Effector CD4-positive, alpha-beta T cell (primary cell): ENCODE measurements around the gene CDKN2B-AS1.

Source experiments
- DNase-seq: peaks from one replicate; pipeline ENCODE4 v3.0.0-alpha.2; 2020

The CDKN2B-AS1 gene

DNA sequence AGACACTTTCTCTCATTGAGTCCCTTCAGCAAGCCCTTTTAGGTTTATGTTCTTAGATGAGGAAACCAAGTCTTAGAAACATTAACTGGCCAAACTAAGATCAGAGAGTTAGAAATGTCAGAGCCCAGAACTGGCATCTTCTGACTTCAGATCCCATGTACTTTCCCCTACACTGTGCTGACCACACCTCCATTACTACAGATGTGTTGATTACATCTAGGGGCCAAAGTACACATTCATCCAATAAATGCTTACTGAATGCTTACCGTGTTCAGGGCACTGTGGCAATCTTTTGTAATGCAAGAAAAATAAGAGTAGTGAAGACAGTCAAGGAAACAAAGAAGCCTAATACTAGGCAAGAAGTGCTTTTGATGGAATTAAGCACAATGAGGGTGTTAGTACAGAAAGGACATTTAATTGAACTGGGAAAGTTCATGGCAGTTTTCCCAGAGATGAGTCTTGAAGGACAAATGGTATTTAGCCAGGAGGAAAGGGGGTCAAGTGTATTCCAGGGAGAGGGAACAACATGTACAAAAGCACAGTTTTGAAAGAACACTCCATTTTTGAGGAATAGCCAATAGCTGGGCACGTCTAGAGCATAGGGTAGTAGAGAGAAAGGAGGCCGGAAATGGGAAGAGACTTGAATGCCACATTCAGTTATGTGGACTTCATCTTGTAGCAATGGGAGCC, 104.2 kb downstream of the CDKN2B-AS1 start:
- no peak for DNase-seq

DNA sequence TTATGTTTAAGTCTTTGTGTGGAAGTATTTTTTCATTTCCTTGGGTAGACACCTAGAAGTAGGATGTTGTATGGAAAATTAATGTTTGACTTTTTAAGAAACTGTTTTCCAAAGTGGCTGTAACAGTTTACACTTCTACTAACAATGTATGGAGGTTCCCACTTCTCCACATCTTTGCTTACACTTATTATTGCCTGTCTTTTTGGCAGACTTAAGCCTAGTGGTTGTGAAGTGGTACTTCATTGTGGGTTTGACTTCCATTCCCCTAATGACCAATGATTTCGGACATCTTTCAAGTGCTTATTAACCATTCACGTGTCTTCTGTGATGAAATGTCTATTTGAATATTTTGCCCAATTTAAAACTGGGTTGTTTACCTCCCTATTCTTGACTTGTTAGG, 106.0 kb downstream of the CDKN2B-AS1 start:
- DNase-seq: no peak

DNA sequence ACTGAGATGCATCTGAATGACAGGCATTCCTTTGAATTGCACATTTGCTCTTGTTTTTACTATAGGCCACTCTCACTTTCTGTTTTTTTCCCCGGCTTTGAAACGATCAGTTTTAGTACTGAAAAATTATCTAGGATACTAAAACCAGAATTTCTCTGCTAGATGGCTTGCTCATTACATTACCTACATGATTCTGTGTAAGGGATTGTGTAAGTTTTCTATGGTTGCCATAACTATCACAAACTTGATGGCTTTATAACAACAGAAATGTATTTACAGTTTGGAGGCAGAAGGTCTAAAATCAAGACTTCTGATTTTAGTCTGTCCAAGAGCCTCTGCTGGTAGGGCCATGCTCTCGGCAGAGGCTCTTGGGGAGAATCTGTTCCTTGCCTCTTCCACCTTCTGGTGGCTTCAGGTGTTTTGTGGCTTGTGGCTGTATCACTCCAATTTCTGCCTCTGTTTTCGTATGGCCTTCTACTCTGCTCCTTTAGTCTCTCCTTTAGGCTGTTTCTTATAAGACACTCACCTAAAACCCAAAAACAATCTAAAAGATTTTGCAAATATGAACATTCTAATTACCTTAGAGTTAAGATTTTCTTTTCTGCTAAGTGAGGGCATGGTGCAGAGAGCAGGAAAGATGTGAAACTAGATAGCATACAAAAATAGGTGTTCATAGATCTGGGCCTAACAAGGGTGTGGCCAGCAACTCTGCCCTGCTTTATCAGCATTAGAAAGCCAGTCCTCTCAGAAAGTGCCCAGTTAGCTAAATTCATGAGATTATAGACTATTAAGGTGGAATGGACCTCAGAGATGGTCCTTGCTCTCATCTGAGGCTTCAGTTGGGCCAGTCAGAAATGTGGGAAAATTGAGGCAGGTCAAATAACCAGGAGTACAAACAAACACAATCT, 107.8 kb downstream of the CDKN2B-AS1 start:
- no peak for DNase-seq

DNA sequence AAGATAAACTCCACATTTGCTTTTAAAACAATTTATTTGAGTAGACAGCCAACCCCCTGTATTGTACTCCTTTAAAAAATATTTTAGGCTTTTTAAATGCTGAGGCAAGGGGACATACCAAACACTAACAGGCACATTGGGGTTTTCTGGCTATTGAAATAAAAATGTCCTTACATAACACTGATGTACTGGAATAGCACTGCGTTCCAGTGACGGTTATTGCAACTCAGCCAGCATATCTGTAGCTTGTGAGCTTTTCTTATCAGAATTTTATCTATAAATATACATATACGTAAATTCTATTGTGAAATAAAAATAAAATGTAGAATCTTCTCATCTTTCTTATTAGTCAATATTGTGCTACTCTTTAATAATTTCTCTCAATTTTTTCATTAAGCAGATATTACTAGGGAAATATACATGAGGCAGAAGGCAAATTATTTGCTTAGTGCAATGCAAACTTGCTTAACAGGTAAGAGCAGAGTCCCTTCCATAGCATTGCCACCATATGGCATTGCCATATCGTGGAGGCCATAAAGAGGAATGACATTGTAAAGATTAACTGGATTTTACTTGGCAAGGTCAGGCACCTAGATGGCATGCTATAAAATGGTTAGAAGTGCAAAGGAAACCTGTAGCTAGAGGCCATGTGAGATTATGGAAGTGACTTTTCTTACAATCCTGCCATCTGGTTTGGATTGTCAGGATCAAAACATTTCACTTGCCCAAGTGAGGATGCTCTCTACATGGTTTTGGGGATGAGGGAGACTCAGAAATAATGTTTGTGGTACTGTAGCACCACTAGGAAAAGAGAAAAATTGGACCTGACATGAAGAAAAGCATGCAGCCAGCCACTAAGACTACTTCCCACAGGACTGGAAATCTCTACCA, 109.3 kb downstream of the CDKN2B-AS1 start:
- DNase-seq: no peak

DNA sequence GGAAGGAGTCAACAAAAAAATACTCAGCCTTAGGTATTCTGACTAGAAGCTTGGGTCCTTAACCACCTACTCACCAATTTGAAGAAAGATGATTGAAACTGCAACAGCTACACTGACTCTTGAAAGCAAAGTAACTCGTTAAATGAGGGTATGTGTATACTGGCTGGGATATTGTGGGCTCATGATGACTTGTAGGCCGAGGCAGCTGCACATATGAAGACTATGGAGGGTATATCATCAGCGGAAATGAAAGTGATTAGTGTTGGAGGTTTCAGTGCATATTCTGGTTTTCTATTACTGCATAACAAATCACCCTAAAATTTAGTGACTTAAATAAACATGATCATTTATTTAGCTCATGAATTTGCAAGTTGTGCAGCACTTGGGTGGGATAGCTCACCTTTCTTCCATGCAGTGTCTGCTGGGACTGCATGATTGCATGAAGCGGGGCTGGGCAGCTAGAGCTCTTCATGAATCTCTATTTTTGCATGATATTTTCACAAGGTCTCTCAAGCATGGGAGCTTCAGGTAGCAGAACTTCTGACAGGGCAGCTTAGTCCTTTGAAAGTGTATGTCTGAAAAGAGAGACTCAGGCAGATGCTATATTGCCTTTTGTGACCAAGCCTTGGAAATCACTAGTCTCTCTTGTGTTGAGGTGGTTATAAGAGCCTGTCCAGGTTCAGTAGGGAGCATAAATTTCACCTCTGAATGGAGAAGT, 110.6 kb downstream of the CDKN2B-AS1 start:
- DNase-seq: no peak

DNA sequence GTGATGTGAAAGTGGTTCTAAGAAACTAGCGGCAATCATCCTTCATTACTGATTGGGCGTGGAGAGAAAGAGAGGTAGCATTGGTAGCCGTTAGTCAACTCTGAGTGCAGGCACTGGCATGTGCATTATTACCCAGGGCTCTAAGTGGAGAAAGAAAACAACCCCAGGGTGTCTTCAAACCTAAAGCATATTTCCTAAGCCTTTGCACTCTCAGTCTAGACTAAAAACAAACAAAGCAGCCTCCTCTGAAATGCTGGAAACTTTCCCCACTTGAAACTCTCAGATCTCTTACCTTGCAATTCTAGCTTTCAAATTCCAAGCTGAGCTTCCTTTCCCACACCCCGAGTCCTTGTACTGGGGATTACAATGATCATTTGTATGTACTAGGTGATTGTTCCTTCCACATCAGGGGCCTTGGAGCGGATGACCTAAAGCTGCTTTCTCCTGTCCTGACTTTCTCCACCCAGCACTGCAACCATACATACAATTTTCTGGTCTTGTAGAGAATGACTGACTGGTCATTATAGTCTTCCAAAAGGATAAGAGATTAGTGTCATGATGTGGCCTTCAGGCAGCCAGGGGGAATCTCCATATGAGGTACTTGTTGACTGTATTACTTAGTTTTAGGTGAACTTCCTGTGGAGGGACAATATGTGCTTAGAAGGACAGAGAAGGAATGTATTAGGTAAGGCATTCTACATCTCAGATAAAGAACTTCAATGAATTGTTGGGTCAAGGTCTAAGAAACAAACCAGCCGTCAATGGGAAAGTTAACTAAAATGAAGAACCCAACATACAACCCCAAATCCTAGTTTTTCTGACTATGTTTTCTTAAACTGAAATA, 112.8 kb downstream of the CDKN2B-AS1 start:
- DNase-seq: no peak

DNA sequence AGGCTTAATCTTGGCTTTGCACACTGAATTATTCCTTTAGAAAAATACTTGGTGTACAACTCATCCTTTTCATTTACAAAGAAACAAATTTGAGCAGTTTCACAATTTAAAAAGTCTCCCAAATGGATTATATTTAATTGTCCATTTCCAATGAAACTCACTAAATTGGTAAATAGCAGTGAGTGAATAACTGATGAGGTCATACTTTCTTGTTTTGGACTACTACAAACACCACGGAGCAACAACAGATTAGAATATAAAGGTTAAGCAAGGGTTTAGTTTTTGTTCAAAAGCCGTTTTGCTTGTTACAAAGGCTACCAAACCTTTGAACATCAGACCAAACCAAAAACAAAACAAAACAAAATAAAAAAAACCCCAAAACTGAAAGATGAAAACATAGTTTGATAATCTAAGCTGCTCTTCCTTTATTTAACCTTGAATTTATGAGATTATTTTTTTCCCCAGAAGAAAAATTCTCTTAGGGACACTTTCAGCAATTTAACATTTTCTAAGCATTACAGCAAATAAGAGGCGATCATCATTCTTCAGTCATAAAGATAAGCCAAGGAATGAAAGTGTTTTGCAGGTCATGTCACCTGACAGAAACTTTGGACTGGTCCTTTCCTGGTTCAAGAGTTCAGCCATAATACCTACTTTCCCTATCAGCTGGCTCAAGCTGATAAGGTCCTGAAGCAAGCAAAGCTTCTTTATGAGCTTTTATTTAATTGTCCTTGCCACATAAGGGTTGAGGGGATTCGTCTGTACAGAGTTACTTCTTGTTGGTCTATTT, 114.2 kb downstream of the CDKN2B-AS1 start:
- no peak for DNase-seq

DNA sequence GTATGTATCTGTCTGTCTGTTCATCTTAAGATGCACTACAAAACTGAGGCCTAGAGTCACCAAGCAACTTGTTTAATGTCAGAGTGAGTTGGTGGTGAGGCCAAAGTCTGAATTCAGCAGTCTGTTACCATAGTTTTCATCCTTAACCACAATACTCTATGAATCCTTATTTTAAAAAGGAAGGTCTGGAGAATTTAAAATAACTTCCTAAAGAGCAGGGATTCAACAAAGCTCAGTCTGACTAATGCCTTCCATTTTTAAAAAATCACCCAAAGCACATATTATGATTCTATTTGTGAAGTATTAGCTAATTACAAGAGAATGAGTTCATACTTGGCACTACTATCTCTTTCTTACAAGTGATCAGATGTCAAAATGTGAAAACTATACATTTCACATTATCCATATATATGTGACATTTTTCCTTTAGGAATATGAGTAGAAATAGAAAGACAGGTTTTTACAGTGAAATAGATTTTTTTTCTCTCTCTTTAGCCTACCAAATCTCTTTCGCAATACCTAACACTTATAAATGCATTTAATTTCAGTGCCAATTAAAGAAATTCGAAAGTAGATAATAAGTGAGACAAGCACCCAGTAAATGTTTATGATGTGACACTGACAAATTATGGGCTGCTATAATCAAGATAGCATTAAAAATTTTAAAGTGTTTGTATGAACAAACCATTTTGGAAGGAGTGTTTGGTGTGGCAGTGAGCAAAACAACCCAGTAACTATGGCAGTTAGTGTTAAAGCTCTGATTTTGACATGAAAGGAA, 116.8 kb downstream of the CDKN2B-AS1 start:
- no peak for DNase-seq

DNA sequence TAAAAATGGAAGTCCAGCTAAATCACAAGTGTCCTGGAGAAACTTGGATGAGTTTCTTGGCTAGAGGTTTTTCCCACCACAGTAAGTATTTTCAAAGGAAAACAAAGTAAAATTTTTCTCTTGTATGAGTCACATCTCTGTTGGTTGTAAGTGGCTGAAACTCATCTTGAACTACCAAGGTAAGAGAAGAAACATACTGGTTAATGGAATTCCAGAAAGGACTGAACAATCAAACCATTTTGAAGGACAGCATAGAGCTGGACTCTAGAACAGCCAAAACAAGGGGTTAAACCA, 117.3 kb downstream of the CDKN2B-AS1 start:
- no peak for DNase-seq

DNA sequence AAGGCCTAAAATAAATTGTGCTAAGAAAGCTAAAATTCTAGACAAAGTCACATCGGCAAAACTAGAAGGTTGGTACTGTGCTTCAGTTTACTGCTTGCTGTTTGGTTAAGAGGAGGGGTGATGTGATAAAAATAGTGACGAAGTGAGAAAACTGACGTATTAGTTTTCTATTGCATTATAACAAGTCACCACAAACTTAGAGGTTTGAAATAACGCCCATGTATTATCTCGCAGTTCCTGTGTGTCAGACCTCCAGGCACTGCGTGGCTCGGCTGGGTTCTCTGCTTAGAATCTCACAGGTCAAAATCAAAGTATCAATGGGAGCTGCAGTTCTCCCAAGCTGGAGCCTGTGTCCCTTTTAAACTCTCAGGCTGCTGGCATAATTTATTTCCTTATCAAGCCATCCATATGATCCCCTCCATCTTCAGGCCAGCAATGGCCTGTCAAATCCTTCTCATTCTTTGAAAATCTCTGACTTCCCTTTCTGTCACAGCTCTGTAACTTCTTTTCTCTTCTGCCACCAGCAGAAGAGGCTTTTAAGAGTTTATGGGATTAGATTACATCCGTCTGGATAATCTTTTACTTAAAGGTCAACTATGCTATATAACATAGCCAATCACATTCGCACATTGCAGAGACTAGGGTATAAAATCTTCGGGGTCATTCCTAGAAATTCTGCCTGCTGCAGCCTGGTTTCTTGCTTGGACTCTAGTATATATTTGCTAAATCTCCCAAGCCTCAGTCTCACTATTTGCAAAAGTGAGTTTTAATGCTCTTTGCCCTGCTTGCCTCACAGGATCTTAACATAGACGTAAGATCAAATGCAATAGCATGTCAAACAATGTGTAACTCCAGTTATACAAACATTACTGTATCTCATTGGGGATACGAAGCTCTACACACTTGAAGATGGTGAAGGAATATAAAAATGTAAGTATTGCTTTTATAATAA, 118.6 kb downstream of the CDKN2B-AS1 start:
- no peak for DNase-seq

DNA sequence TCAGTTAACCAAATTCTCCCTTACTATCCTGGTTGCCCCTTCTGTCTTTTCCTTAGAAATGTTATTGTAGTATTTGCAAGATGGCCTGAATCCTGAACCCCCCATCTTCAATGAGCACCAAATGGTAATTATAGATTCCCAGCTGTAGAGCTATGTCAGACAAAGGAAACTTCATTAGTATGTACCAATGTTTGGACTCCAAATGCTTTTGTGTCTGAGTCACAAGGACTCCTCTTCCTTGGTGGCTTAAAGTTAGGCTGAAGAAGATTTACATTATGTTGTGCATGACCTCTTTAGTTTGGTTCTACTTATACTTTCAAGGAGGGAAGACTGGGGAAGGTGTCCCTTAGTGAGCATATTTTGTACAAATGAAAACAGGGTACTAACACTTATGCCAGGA, 120.4 kb downstream of the CDKN2B-AS1 start:
- no peak for DNase-seq

DNA sequence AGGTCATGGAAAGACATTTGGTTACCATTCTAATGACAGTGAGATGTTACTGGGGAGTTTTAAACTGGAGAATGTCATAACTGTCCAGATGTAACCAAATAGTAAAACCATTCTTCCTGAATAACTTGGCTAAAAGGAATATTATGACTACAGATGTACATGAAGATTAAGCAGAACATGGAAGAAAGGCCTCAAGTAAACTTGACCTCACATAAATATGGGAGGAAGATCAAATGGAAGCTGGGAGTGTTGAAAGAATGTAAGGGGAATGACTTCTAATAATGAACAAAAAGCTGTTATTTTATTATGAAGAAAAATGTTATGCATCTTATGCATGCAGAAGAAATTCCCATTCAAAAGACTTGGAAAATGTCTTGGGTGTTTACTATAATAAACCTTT, 122.2 kb downstream of the CDKN2B-AS1 start:
- no peak for DNase-seq

DNA sequence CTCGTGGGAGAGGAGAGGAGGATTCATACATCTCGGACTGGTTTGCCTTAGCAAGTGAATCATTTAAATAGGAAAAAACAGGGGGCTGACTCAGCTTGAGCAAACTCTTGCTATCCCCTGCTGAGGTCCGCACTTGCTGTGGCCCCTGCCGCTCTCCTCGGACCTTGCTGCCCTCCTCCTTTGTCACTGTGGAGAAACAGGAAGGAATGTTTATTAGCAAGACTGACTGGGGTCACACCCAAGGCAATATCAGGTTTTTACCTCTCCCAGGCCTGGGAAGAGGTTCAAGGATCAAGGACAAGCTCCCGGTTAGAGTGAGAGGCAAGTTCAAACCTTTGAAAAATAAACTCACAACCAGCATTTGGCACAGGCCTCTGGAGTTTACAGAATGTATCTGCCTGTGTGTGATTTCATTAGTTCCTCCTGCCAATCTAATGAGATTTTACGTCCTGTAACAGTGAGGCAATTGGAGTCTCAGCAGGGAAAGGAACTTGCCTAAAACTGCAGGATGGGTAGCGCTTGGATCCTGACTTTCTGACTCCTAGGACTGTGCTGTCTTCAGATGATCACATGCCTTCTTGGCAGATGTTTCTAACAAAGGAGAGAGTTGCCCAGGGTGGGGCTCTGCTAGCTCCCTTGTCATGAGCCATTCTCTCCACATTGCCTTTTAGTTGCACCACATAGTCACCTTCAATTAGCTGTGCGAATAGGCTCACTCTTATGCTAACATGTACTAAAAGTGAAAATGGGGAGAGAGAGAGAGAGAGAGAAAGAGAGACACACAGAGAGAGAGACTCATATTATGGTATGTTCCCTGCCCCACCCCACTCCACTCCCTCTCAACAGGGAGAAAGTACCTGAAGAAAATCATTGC, 123.2 kb downstream of the CDKN2B-AS1 start:
- DNase-seq: no peak

DNA sequence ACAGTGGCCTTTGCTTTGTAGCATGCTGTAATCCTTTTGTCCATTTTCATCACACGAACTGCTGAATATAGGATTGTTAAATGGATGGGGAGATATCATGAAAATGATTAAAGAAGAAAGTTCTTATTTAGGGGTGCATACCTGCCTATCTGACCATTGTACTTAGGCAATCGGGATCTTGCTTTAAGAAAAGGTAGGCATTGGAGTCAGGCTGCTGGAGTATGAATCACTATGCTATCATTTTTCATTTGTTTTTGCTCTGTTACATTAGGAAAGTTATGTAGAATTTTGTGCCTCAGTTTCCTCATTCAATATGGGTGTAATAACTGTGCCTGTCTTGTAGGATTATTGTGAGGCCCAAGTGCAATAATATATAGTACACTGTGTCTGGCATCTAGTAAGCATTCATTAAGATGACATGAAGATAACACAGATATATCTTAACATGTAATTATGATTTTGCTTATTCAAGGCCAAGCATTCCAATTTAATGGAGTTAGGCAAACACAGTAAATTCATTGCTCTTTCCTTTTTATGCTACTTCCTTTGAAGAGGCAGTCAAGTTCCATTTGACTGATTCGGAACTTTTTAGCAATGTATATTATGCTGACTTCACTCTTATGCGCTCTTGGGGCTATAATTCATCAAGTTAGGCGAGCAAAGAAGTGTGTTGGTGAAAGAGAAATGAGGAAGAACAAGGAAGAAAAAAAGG, 124.4 kb downstream of the CDKN2B-AS1 start:
- DNase-seq: no peak

DNA sequence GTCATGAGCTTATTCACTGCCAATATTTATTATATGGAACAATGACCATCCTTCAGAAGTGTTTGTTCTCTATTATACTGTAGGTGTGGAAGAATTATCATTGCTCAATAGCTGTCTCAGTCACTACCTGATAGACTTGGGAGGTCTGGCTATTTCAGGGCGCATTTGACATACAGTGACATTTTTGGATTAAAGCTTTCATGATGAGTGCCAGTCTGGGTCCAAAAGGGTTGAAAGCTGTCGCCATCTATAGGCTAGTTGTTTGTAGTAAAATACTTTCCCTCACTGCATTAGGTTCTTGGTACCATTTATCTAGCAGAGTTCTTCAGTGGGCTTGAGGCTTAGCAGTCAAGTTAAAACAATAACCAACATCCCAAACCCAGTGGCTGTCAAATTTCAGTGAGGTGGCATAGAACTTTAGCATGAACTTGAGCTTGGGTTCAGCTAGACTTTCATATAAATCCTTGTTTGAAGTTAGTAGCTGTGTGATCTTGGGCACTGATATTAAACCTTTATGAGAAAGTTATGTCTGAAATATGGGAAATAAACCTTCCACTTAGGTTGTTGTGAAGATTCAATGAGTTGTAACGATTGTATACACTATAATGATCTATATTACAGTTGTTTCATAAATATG, 125.0 kb downstream of the CDKN2B-AS1 start:
- DNase-seq: no peak

DNA sequence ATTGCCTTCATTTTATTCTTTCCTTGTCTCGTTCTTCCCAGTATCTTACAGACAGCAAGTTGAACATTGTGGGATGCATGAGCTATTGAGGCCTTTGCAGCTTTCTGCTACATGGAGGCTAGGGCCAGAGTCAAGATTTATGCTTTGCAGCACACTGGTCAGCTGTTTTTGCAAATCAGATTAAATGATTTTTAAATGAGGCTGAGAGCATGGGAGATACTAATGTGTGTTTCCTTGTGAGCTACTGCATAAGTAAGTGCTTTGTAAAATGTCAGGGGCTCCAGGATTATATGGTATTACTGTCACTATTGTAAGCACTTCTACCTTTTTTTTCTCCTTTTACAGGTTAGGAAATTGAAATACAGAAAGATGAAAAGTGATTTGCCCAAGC, 125.6 kb downstream of the CDKN2B-AS1 start:
- DNase-seq: no peak

DNA sequence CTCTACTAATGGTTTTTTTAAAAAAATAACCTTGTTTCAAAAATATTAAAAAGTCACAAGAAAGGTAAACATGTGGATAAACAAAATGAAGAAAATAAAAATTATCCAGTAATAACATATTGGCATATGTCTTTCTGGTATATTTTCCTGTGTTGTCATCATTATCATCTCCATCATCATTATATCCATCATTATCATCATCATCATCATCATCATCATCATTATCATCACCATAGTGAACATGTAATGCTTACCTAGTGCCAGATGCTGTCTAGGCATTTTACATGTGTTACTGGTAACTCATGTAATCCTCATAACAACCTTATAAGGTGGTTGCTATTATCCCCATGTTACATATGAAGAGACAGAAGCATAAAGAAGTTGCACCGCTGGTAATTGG, 126.0 kb downstream of the CDKN2B-AS1 start:
- no peak for DNase-seq
